Neuronal stem cell (in vitro differentiated cells): ENCODE measurements around the gene HSD17B4.

Experiments used
- DNase-seq: peaks from one replicate; pipeline ENCODE4 v3.0.0-alpha.2; 2013; ENCODE audit warnings: low spot score
- H2AFZ ChIP-seq: one replicate; pipeline ENCODE4 v1.6.1; 2013; ENCODE audit warnings: mild to moderate bottlenecking, low read length, inconsistent platforms
- H2AK5ac ChIP-seq: 2 replicates; pipeline ENCODE4 v1.6.1; 2013; ENCODE audit warnings: low read depth, mild to moderate bottlenecking, inconsistent platforms, low read length, moderate library complexity, mixed read lengths
- H2BK120ac ChIP-seq: 2 replicates; pipeline ENCODE4 v1.6.1; 2013; ENCODE audit warnings: low read depth, mild to moderate bottlenecking, inconsistent platforms, low read length, moderate library complexity, mixed read lengths
- H2BK12ac ChIP-seq: one replicate; pipeline ENCODE4 v1.6.1; 2013; ENCODE audit warnings: low read length, inconsistent platforms
- H2BK15ac ChIP-seq: 2 replicates; pipeline ENCODE4 v1.6.1; 2013; ENCODE audit warnings: mild to moderate bottlenecking, low read length, inconsistent platforms, mixed read lengths
- H2BK5ac ChIP-seq: one replicate; pipeline ENCODE4 v1.6.1; 2013; ENCODE audit warnings: inconsistent platforms, mild to moderate bottlenecking, low read length, moderate library complexity
- H3K14ac ChIP-seq: one replicate; pipeline ENCODE4 v1.6.1; 2013; ENCODE audit warnings: low read length, inconsistent platforms
- H3K18ac ChIP-seq: 2 replicates; pipeline ENCODE4 v1.6.1; 2013; ENCODE audit warnings: low read length, inconsistent platforms
- H3K23ac ChIP-seq: 2 replicates; pipeline ENCODE4 v1.6.1; 2013; ENCODE audit warnings: low read depth, mild to moderate bottlenecking, mixed read lengths, low read length, inconsistent platforms; ENCODE audit not compliant: poor library complexity
- H3K27ac ChIP-seq: replicated peaks from 3 replicates; pipeline ENCODE4 v1.5.1; 2013; ENCODE audit warnings: low read length, inconsistent platforms
- H3K27me3 ChIP-seq, 3 experiments: 2 replicates each; pipeline ENCODE4 v1.6.1; 2013; ENCODE audit warnings: low read length in 3 of 3, mild to moderate bottlenecking in 2 of 3, inconsistent platforms in 1 of 3, low read depth in 1 of 3, mixed read lengths in 1 of 3, moderate library complexity in 1 of 3; ENCODE audit not compliant: control insufficient read depth in 3 of 3, insufficient read depth in 3 of 3
- H3K36me3 ChIP-seq, 2 donors: replicated peaks in 1 of 2; 2 replicates each; pipeline ENCODE4 v1.6.1; 2013; ENCODE audit warnings: low read length in 2 of 2; ENCODE audit not compliant: control insufficient read depth in 2 of 2, insufficient read depth in 2 of 2
- H3K4ac ChIP-seq: 2 replicates; pipeline ENCODE4 v1.6.1; 2013; ENCODE audit warnings: inconsistent platforms, mild to moderate bottlenecking, low read length, moderate library complexity
- H3K4me1 ChIP-seq, 2 donors: 1 replicate in 1 of 2; 2 replicates in 1 of 2; pipeline ENCODE4 v1.6.1; 2013; ENCODE audit warnings: low read length in 2 of 2, low read depth in 1 of 2; ENCODE audit not compliant: control insufficient read depth in 2 of 2, insufficient read depth in 1 of 2
- H3K4me2 ChIP-seq: one replicate; pipeline ENCODE4 v1.6.1; 2013; ENCODE audit warnings: mild to moderate bottlenecking, low read length, inconsistent platforms; ENCODE audit not compliant: insufficient read depth, poor library complexity, severe bottlenecking
- H3K4me3 ChIP-seq, 2 donors: 2 replicates each; pipeline ENCODE4 v1.5.1; 2013; ENCODE audit warnings: low read length in 2 of 2, mild to moderate bottlenecking in 2 of 2, inconsistent platforms in 1 of 2, moderate library complexity in 1 of 2
- H3K79me1 ChIP-seq: one replicate; pipeline ENCODE4 v1.6.1; 2013; ENCODE audit warnings: low read depth, mild to moderate bottlenecking, inconsistent platforms, low read length, moderate library complexity
- H3K9ac ChIP-seq: one replicate; pipeline ENCODE4 v1.6.1; 2013; ENCODE audit warnings: mild to moderate bottlenecking, low read depth, low read length, inconsistent platforms; ENCODE audit not compliant: poor library complexity
- H3K9me3 ChIP-seq, 2 donors: replicated peaks in 1 of 2; 2 replicates each; pipeline versions ENCODE3 to v1.6.1; 2013; ENCODE audit warnings: low read length in 2 of 2, mild to moderate bottlenecking in 2 of 2, inconsistent platforms in 1 of 2, low read depth in 1 of 2, mixed read lengths in 1 of 2, moderate library complexity in 1 of 2; ENCODE audit not compliant: control insufficient read depth in 2 of 2, insufficient read depth in 1 of 2
- H4K8ac ChIP-seq: one replicate; pipeline ENCODE4 v1.6.1; 2013; ENCODE audit warnings: low read depth, mild to moderate bottlenecking, inconsistent platforms, low read length, moderate library complexity
- H4K91ac ChIP-seq: one replicate; pipeline ENCODE4 v1.6.1; 2013; ENCODE audit warnings: low read length, low read depth, mild to moderate bottlenecking, inconsistent platforms; ENCODE audit not compliant: poor library complexity
- WGBS, 2 donors: extraction: QIAGEN DNeasy Blood & Tissue Kit; methylation state at CpG; one replicate each; pipeline ENCODE4 v1.1.7; 2013; ENCODE audit warnings: missing lambda C conversion rate in 2 of 2, mixed read lengths in 1 of 2; ENCODE audit not compliant: insufficient read length in 2 of 2, insufficient replicate concordance in 1 of 2; ENCODE audit errors: extremely low coverage in 2 of 2; 5-methylcytosine and 5-hydroxymethylcytosine counted together

Gene HSD17B4

GRCh38 chr5:119417891-119418605, 34.2 kb upstream of the HSD17B4 start:
- no peak overlapping the region for H2BK5ac ChIP-seq
- no peak overlapping the region for H3K9ac ChIP-seq
- no peak overlapping the region for H2AFZ ChIP-seq
- no peak overlapping the region for H3K18ac ChIP-seq
- H2BK120ac ChIP-seq = no peak overlapping the region
- H3K79me1 ChIP-seq = no peaks in the 10 kb centered on the region
- no peak overlapping the region for H3K4me3 ChIP-seq
- no peaks in the 10 kb centered on the region for H3K36me3 ChIP-seq
- H3K9me3 ChIP-seq = no peaks in the 10 kb centered on the region
- H2AK5ac ChIP-seq = no peak overlapping the region
- no peak for DNase-seq
- H3K14ac ChIP-seq = no peak overlapping the region
- no peak overlapping the region for H2BK12ac ChIP-seq
- no peak overlapping the region for H2BK15ac ChIP-seq
- H4K91ac ChIP-seq = no peak overlapping the region
- no CpG with 5 or more reads among the region's 5 CpGs for WGBS, 2 donors
- H3K4me1 ChIP-seq = no peaks in the 10 kb centered on the region
- no peak overlapping the region for H3K27ac ChIP-seq
- no peak overlapping the region for H3K4me2 ChIP-seq
- no peak overlapping the region for H3K23ac ChIP-seq
- no peaks in the 10 kb centered on the region for H3K27me3 ChIP-seq
- H3K4ac ChIP-seq = no peak overlapping the region
- no peak overlapping the region for H4K8ac ChIP-seq

- Histone ChIP-seq H3K27me3 (no peaks in the 10 kb centered on the region), H3K23ac (no peak overlapping the region), H3K79me1 (no peaks in the 10 kb centered on the region), H2BK120ac (no peak overlapping the region), H3K14ac (no peak overlapping the region), H3K4me1 (no peaks in the 10 kb centered on the region), H3K9me3 (no peaks in the 10 kb centered on the region), H2AK5ac (no peak overlapping the region), H2AFZ (no peak overlapping the region), H4K91ac (no peak overlapping the region), H2BK5ac (no peak overlapping the region), H3K9ac (no peak overlapping the region), H2BK15ac (no peak overlapping the region), H4K8ac (no peak overlapping the region), H3K4me2 (no peak overlapping the region), H3K4me3 (no peak overlapping the region), H3K4ac (no peak overlapping the region), H3K27ac (no peak overlapping the region), H3K18ac (no peak overlapping the region), H3K36me3 (no peaks in the 10 kb centered on the region), H2BK12ac (no peak overlapping the region)
- no peak for DNase-seq
- no CpG with 5 or more reads among the region's 2 CpGs for WGBS, 2 donors
Measured at GRCh38 chr5:119418606-119419100, 33.6 kb upstream of the HSD17B4 start.

- H2BK15ac ChIP-seq = no peak overlapping the region
- H3K23ac ChIP-seq = no peak overlapping the region
- no peaks in the 10 kb centered on the region for H3K9me3 ChIP-seq
- H3K4me2 ChIP-seq = no peak overlapping the region
- no peak for DNase-seq
- H2BK120ac ChIP-seq = no peak overlapping the region
- H3K27ac ChIP-seq = no peak overlapping the region
- no peak overlapping the region for H2AFZ ChIP-seq
- H3K4me1 ChIP-seq = no peaks in the 10 kb centered on the region
- no peak overlapping the region for H3K4me3 ChIP-seq
- no peaks in the 10 kb centered on the region for H3K79me1 ChIP-seq
- no peak overlapping the region for H2BK5ac ChIP-seq
- no peak overlapping the region for H3K14ac ChIP-seq
- H3K27me3 ChIP-seq = peaks cover 0 to 6% (median 0%) of the 10 kb centered on the region in 3 experiments
- H4K8ac ChIP-seq = no peak overlapping the region
- no peak overlapping the region for H4K91ac ChIP-seq
- no peaks in the 10 kb centered on the region for H3K36me3 ChIP-seq
- WGBS, 2 donors = no CpG with 5 or more reads among the region's 3 CpGs
- no peak overlapping the region for H3K4ac ChIP-seq
- no peak overlapping the region for H3K18ac ChIP-seq
- no peak overlapping the region for H2AK5ac ChIP-seq
- H2BK12ac ChIP-seq = no peak overlapping the region
- H3K9ac ChIP-seq = no peak overlapping the region
Measured at GRCh38 chr5:119420169-119420568, 32.1 kb upstream of the HSD17B4 start.

GRCh38 chr5:119426057-119426456, 26.2 kb upstream of the HSD17B4 start:
- Histone ChIP-seq H3K79me1 (no peaks in the 10 kb centered on the region), H3K4me3 (no peak overlapping the region), H3K23ac (no peak overlapping the region), H3K14ac (no peak overlapping the region), H2BK15ac (no peak overlapping the region), H4K91ac (no peak overlapping the region), H3K36me3 (no peaks in the 10 kb centered on the region), H4K8ac (no peak overlapping the region), H2BK12ac (no peak overlapping the region), H2AK5ac (no peak overlapping the region), H3K9me3 (no peaks in the 10 kb centered on the region), H2BK5ac (no peak overlapping the region), H2AFZ (no peak overlapping the region), H3K9ac (no peak overlapping the region), H3K4me1 (no peaks in the 10 kb centered on the region), H3K27me3 (peaks cover 0 to 9% (median 0%) of the 10 kb centered on the region in 3 experiments), H3K27ac (no peak overlapping the region), H3K4me2 (no peak overlapping the region), H3K18ac (no peak overlapping the region), H3K4ac (no peak overlapping the region), H2BK120ac (no peak overlapping the region)
- WGBS, 2 donors = no CpG with 5 or more reads among the region's 3 CpGs
- no peak for DNase-seq
